Activated naive CD4-positive, alpha-beta T cell treated with anti-CD3 and anti-CD28 coated beads, Interleukin-2, amount 10 ng/mL, durations not matched to agents 7 days and 5 days (primary cell): ENCODE measurements around the gene SMARCA1.

Experiments
- CTCF ChIA-PET: fragments of 350-600 bp; sonication (Branson Sonifier 250); formaldehyde crosslinking; loops from one replicate; lab custom pipeline; 2021; ENCODE audit warnings: antibody characterized with exemption; lab: Charles Lee
- DNase-seq: peaks from one replicate; pipeline ENCODE4 v3.0.0-alpha.2; 2020
- H3K27ac Mint-ChIP-seq: one replicate; pipeline ENCODE4 v1.8.0; 2021; ENCODE audit warnings: mild to moderate bottlenecking, moderate library complexity, mixed read lengths
- H3K27me3 Mint-ChIP-seq: one replicate; pipeline ENCODE4 v1.8.0; 2021; ENCODE audit warnings: mild to moderate bottlenecking, mixed read lengths
- H3K36me3 Mint-ChIP-seq: one replicate; pipeline ENCODE4 v1.8.0; 2021; ENCODE audit warnings: mixed read lengths
- H3K4me1 Mint-ChIP-seq: one replicate; pipeline ENCODE4 v1.8.0; 2021; ENCODE audit warnings: mixed read lengths
- H3K4me3 Mint-ChIP-seq: one replicate; pipeline ENCODE4 v1.8.0; 2021; ENCODE audit warnings: mild to moderate bottlenecking, moderate library complexity, mixed read lengths
- H3K9me3 Mint-ChIP-seq: one replicate; pipeline ENCODE4 v1.8.0; 2021; ENCODE audit warnings: mixed read lengths

Gene SMARCA1

DNA sequence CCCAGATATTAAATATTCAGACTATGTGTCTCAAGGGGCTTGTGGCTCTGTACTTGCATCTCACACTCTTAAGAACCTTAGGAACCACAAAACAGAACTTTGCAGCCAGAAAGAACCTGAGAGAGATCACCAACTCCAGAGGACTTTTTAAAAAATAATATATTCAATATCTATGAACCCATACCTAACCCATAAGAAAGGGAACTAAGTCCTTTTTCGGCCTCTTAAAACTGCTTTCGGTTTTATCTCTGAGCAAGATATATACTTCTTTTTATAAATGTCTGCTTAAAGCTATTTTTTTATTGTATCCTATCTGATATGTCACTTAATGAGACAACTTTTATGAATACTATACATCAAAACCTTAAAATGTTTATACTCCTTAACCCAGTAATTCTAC lies 10.9 kb downstream of the SMARCA1 start:
- CTCF ChIA-PET = no interaction called here

DNA sequence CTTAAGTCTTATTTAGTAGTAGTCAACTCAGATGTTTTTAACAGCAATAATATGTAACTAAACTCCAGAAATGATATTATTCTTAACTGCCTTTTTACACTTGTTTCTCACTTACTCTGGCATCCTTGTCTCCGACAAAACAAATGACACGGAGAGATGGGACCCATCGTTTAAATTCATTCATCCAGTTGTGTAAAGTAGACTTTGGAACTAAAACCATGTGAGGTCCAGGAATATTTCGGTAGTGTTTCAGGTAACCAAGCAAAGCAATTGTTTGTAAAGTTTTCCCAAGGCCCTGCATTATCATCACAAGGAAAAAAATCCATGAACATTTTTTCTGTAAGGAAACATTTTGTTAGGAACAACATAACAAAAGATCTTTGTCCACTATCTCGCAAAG lies 11.6 kb downstream of the SMARCA1 start:
- Mint-ChIP-seq H3K4me3 (no peak overlapping the region), H3K4me1 (no peaks in the 10 kb centered on the region), H3K9me3 (no peaks in the 10 kb centered on the region), H3K27me3 (no peaks in the 10 kb centered on the region), H3K27ac (no peak overlapping the region), H3K36me3 (no peaks in the 10 kb centered on the region)
- DNase-seq = no peak
- CTCF ChIA-PET = no interaction called here

More for the DNA sequence above, 10.9 kb downstream of the SMARCA1 start:
- Mint-ChIP-seq H3K27me3 (no peaks in the 10 kb centered on the region), H3K9me3 (no peaks in the 10 kb centered on the region), H3K4me1 (no peaks in the 10 kb centered on the region), H3K27ac (no peak overlapping the region), H3K4me3 (no peak overlapping the region), H3K36me3 (no peaks in the 10 kb centered on the region)
- DNase-seq = no peak

DNA sequence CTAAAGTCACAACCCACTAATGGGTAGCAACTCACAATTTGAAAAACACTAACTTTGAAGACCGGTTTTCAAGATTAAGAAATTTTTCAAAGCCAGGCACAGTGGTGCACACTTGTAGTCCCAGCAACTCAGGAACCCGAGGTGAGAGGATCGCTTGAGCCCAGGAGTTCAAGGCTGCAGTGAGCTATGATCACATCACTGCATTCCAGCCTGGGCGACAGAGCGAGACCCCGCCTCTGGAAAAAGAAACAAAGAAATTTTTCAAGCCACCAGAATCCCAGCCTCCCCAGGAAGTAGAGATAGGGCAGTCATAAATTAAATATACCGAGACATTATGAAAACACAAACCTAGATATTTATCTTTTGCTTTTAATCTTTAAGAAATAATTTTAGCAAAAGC lies 13.0 kb downstream of the SMARCA1 start:
- H3K27me3 Mint-ChIP-seq = no peaks in the 10 kb centered on the region
- no peak for DNase-seq
- CTCF ChIA-PET = no interaction called here

DNA sequence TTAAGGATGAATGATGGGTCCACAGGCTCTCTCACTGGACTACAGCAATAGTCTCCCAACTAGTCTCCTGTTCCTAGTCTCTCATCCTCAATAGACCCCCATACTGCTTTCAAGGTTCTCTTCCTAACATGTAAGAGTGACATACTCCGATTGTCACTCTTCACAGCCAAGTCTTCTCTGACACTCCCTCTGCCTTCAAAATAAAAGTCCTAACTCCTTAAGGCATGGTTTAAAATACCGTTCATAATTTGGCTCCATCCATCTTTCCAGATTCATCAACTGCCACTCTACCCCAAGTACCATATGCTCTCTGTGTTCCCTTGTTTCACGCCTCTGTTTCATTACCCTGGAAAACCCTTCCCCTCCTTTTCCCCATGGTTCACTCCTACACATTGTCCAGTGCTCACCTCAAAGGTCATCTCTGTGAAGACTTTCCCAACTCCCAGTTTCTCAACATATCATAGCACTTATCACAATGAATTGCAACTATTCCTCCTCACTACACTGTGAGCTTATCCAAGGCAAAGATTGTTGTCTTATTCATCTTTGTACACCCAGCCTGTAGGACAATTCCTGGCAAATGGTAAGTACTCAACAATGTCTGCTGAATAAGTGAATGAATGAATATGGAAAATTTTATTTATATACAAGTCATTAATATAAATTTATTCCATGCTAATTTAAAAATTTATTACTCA lies 26.0 kb downstream of the SMARCA1 start:
- CTCF ChIA-PET = no interaction called here
- DNase-seq = no peak
- no peak overlapping the region for H3K27ac Mint-ChIP-seq
- no peaks in the 10 kb centered on the region for H3K4me1 Mint-ChIP-seq
- no peaks in the 10 kb centered on the region for H3K27me3 Mint-ChIP-seq
- H3K36me3 Mint-ChIP-seq = no peaks in the 10 kb centered on the region
- no peaks in the 10 kb centered on the region for H3K9me3 Mint-ChIP-seq
- H3K4me3 Mint-ChIP-seq = no peak overlapping the region

More for the DNA sequence above, 13.0 kb downstream of the SMARCA1 start:
- Mint-ChIP-seq H3K27ac (no peak overlapping the region), H3K4me1 (no peaks in the 10 kb centered on the region), H3K9me3 (no peaks in the 10 kb centered on the region), H3K36me3 (no peaks in the 10 kb centered on the region), H3K4me3 (no peak overlapping the region)

DNA sequence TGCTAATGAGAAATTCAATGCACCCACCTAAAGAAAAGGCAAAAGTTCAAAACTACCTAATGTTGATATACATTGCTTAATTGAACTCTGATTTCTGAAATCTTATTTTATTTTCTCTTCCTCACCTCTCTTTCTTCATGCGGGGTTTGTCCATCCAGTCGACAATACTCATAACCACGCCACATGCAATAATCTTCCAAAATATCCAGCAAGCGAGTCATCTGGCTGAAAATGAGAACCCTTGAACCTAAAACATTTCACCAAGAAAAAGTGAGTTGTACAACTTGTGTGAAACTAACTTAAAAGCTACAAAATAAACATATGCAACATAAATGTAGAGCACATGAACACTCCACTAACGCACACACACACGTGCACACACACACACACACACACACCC lies 26.7 kb downstream of the SMARCA1 start:
- H3K4me1 Mint-ChIP-seq = no peaks in the 10 kb centered on the region
- no peaks in the 10 kb centered on the region for H3K9me3 Mint-ChIP-seq
- H3K36me3 Mint-ChIP-seq = no peaks in the 10 kb centered on the region
- no peaks in the 10 kb centered on the region for H3K27me3 Mint-ChIP-seq
- H3K27ac Mint-ChIP-seq = no peak overlapping the region
- no peak for DNase-seq
- CTCF ChIA-PET = no interaction called here
- H3K4me3 Mint-ChIP-seq = no peak overlapping the region

DNA sequence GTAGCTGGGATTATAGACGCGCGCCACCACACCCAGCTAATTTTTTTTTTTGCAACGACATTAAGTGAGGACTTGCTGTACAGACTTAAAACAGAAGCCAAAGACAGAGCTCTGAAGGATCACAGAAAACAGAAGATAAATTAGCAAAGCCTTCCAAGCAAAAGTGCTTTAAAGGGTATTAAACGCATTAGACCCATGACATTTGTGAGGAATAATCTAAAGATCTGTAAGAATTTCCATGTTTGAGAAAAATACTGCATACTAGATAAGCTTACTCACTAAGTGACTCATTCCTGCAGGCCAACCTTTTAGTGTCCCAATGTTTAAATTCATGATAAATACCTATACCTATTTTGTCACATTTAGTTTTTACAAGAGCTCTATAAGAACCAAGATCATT lies 27.4 kb downstream of the SMARCA1 start:
- Mint-ChIP-seq H3K4me1 (no peaks in the 10 kb centered on the region), H3K27ac (no peak overlapping the region), H3K9me3 (no peaks in the 10 kb centered on the region), H3K36me3 (no peaks in the 10 kb centered on the region), H3K4me3 (no peak overlapping the region), H3K27me3 (no peaks in the 10 kb centered on the region)
- DNase-seq = no peak
- CTCF ChIA-PET = no interaction called here

DNA sequence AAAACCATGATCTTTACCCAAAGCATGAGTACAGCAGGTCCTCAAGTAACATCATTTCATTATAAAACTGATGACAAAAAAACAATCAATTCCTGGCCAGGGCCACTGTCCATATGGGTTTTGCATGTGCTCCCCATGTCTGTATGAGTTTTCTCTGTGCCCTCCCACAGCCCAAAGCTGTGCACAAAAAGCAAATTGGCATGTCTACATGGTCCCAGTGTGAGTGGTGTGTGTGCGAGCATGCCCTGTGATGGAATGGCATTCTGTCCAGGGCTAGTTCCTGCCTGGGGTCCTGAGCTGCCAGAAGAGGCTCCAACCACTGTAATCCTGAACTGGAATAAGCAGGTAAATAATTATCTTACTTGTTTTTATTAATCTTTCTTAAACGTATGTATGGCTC lies 28.4 kb downstream of the SMARCA1 start:
- CTCF ChIA-PET = no interaction called here
- Mint-ChIP-seq H3K36me3 (no peaks in the 10 kb centered on the region), H3K27me3 (no peaks in the 10 kb centered on the region), H3K4me1 (no peaks in the 10 kb centered on the region), H3K27ac (no peak overlapping the region), H3K4me3 (no peak overlapping the region), H3K9me3 (no peaks in the 10 kb centered on the region)
- DNase-seq = no peak

DNA sequence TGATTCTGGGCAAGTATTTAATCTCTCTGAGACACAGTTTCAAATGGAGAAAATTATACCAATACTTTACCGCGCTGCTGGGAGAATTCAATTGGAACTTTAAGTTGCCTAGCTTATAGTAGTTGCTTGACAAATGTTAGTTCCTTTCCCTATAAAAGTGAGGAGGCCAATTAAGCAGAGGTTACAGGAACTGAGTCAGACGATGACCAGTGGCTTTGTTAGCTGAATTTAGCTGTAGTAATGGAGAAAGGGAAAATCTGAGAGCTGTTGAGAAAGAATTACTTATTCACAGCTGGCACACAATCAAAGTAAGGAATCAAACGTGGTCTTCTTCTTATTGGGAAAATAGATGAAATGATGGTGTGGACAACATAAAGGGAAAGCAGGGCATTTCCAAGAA lies 29.6 kb downstream of the SMARCA1 start:
- no peak overlapping the region for H3K4me3 Mint-ChIP-seq
- no peak overlapping the region for H3K27ac Mint-ChIP-seq
- CTCF ChIA-PET = no interaction called here
- no peaks in the 10 kb centered on the region for H3K4me1 Mint-ChIP-seq
- no peaks in the 10 kb centered on the region for H3K36me3 Mint-ChIP-seq
- H3K9me3 Mint-ChIP-seq = no peaks in the 10 kb centered on the region
- DNase-seq = no peak
- H3K27me3 Mint-ChIP-seq = no peaks in the 10 kb centered on the region

DNA sequence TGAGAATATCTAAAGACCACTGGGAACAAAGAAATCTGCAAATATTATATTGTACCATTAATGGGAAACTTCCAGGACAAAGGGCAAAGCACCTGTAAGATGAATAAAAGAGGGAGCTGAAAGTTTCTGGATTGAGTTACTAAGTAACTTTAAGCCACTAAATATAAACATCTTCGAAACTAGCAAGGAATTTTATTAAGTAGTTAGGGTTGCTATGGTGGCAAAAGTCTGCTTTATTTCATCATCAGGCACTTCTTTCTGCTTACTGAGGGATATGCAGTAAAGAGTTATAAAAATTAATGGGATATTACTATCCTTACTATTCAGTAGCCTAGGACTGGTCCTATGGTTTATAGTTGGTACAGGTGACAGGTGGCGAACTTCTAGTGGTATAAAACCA lies 33.0 kb downstream of the SMARCA1 start:
- Mint-ChIP-seq H3K36me3 (no peaks in the 10 kb centered on the region), H3K9me3 (no peaks in the 10 kb centered on the region), H3K27ac (no peak overlapping the region), H3K27me3 (no peaks in the 10 kb centered on the region), H3K4me3 (no peak overlapping the region), H3K4me1 (no peaks in the 10 kb centered on the region)
- CTCF ChIA-PET = no interaction called here
- DNase-seq = no peak

DNA sequence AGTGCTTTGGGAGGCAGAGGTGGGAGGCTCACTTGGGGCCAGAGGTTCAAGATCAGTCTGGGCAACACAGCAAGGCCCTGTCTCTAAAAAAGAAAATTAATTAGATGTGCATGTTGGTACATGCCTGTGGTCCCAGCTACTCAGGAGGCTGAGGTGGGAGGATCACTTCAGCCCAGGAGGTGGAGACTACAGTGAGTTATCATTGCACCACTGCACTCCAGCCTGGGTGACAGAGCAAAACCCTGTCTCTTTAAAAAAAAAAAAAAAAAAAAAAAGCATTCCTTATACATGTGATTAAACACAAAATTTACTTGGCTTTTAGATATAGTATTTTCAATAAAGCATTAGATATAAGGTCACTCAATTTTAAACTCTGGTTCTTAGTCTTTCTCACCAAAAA lies 34.9 kb downstream of the SMARCA1 start:
- no peaks in the 10 kb centered on the region for H3K4me1 Mint-ChIP-seq
- H3K27ac Mint-ChIP-seq = no peak overlapping the region
- H3K4me3 Mint-ChIP-seq = no peak overlapping the region
- CTCF ChIA-PET = no interaction called here
- H3K9me3 Mint-ChIP-seq = no peaks in the 10 kb centered on the region
- DNase-seq = no peak
- no peaks in the 10 kb centered on the region for H3K36me3 Mint-ChIP-seq
- no peaks in the 10 kb centered on the region for H3K27me3 Mint-ChIP-seq

DNA sequence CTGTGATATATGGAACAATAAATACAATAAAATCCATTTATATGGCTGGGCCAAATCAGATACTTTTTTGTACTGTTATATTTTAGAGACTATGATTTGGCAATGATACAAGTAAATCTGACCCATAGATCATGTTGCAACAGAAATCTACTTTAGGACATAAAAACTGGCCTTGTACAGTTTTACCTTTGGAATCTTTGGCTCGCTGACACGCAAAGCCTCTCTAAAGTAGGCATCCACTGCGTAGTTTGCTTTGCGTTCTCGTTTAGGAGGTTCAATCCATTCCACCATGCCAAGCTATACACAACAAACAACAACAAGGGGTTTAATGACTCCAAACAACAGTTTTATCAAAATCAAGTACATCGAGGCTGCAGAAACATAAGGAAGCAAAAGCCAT lies 42.4 kb downstream of the SMARCA1 start:
- Mint-ChIP-seq H3K36me3 (no peaks in the 10 kb centered on the region), H3K4me1 (no peaks in the 10 kb centered on the region), H3K4me3 (no peak overlapping the region), H3K27me3 (no peaks in the 10 kb centered on the region), H3K27ac (no peak overlapping the region), H3K9me3 (no peaks in the 10 kb centered on the region)
- DNase-seq = no peak
- CTCF ChIA-PET = no interaction called here

DNA sequence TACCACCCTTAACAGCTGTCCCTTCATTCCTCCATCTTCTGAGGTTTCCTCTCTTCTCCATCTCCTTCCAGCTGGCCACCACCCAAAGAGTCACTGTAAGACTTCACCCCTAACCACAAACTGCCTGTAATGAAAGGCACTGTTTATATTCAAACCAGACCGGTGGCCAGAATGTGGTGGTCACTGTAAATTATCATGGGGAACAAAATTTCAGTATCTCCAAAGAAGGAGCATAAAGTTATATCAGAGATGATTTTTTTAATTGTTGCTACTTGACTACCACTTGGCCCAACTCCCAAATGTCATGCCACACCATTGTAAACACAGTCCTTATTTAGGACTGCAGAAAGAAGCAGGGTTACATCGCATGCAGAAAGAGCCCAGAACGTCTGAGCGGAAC lies 44.8 kb downstream of the SMARCA1 start:
- Mint-ChIP-seq H3K36me3 (no peaks in the 10 kb centered on the region), H3K4me1 (no peaks in the 10 kb centered on the region), H3K9me3 (no peaks in the 10 kb centered on the region), H3K4me3 (no peak overlapping the region), H3K27ac (no peak overlapping the region), H3K27me3 (no peaks in the 10 kb centered on the region)
- no peak for DNase-seq
- CTCF ChIA-PET = no interaction called here

DNA sequence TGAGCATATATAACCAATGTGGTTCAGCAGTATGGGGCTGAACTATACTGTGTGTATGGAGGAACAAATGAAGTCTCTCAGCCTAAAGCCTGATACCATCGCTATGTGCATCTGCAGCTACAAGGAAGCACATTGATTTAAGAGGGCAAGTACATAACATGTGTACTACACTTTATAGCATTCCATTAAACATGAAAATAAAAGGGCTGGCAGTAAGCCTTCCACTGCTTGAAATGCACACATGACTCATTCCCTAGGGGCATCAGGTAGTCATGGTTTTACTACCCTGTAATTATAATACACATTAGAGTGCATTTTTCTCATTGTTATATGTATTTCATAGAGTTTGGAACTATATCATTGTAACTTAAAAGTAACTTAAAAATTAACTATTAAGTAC lies 51.2 kb downstream of the SMARCA1 start:
- CTCF ChIA-PET = no interaction called here
- no peaks in the 10 kb centered on the region for H3K9me3 Mint-ChIP-seq

DNA sequence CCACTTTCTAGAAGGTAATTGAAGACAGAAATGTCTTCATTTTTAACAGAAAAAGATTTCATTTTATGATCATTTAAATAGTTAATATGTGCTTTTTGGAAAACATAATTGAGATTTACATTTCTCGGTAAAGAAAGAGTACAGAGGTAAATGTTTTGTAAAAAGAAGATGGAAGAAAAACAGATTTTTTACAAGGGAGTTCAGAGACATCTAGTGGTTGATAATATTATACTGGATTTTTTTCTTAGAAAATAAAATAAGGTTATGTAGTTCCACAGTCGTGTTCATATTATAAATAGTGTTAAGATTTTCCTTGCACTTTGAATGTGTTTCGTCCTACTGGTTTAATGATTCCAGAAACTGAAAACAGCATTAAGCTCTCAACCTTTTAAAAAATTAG lies 60.6 kb downstream of the SMARCA1 start:
- no peak overlapping the region for H3K27ac Mint-ChIP-seq
- no peak for DNase-seq
- no peak overlapping the region for H3K4me3 Mint-ChIP-seq
- no peaks in the 10 kb centered on the region for H3K36me3 Mint-ChIP-seq
- H3K9me3 Mint-ChIP-seq = no peaks in the 10 kb centered on the region
- CTCF ChIA-PET = no interaction called here
- H3K27me3 Mint-ChIP-seq = no peaks in the 10 kb centered on the region
- no peaks in the 10 kb centered on the region for H3K4me1 Mint-ChIP-seq

More for the DNA sequence above, 51.2 kb downstream of the SMARCA1 start:
- Mint-ChIP-seq H3K27me3 (no peaks in the 10 kb centered on the region), H3K4me1 (no peaks in the 10 kb centered on the region), H3K36me3 (no peaks in the 10 kb centered on the region), H3K4me3 (no peak overlapping the region), H3K27ac (no peak overlapping the region)
- DNase-seq = no peak

DNA sequence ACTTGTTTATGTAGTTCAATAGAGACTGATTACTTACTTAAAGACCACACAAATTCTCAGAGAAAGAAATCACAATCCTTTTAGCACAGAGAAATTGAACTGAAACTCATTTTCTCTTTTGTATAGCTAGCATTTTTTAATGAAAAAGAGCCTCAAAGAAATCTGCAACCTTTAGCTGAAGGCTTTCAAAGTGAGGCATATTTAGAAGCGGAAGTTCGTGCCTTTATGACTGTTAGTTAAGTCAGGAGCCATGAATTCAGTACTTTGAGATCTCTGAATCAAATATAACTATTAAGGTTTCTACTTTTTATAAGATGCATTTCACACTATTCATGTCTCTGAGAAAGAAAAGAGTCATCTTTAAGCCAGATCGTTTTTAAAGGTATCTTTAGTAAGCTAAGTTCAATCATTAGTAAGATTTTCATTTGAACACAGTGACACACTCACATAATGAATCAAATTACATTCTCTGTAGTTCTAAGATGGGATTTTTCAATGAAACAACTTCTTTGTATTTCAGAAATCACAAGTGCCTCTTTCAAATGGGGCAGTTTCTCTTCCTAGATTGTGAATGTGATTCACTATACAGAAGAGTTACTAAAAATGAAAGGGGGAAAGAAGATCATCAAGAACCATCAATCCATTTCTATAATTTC lies 61.4 kb downstream of the SMARCA1 start:
- no peaks in the 10 kb centered on the region for H3K36me3 Mint-ChIP-seq
- CTCF ChIA-PET = no interaction called here
- H3K27ac Mint-ChIP-seq = no peak overlapping the region
- no peaks in the 10 kb centered on the region for H3K9me3 Mint-ChIP-seq
- no peaks in the 10 kb centered on the region for H3K4me1 Mint-ChIP-seq
- H3K27me3 Mint-ChIP-seq = no peaks in the 10 kb centered on the region
- H3K4me3 Mint-ChIP-seq = no peak overlapping the region
- no peak for DNase-seq
